ENCODE results near the gene PDE6D.

GRCh38 chr2:231691251-231691772 lies 89.8 kb downstream of the PDE6D start:
- TF ChIP-seq EZH2phosphoT487 (IDR thresholded peaks at IDR 0.05; ENCODE audit: low read depth) (no peak), CTCF (IDR thresholded peaks at IDR 0.05; ENCODE audit: low read depth, low read length) (no peak)

Data from OCI-LY3 (cell line).